NT2/D1 (cell line): ENCODE measurements around the gene PRKAG2.

ENCODE experiments used
- YY1 ChIP-seq: IDR thresholded peaks from 2 replicates; pipeline ENCODE4 v1.6.1; 2011; ENCODE audit not compliant: insufficient read length, insufficient read depth
- ZNF274 ChIP-seq: IDR thresholded peaks from 2 replicates; pipeline ENCODE4 v1.6.1; 2011; ENCODE audit warnings: mild to moderate bottlenecking, low read depth, low read length

- no peak for TF ChIP-seq YY1
- no peak for TF ChIP-seq ZNF274
Observed at GRCh38 chr7:151621961-151622360, 255.0 kb downstream of the PRKAG2 start.
